HCT116 (cell line): ENCODE data around the gene ELMOD3. TPM values are rescaled to one million over a fixed set of nuclear protein-coding genes. Genes with fewer than 3 reads are reported as not detected.
"Not testable (repeated sequence)": the region's sequence is repeated elsewhere in the genome, so short reads cannot be mapped to it uniquely, and the experiment has no call there.

Experiments
- ATAC-seq: fragments of 200-7000 bp; cut with Tn5 transposase; 2 replicates; pipeline ENCODE4 v1.9.1; 2020; ENCODE audit warnings: mild to moderate bottlenecking, moderate library complexity
- BruUV-seq: library from RNA; stranded (reverse); fragments of 400-500 nt; replicated peaks from 2 replicates; lab custom pipeline; 2021; lab: Mats Ljungman, UMichigan
- CTCF ChIA-PET: fragments of 300-600 bp; sonication (Branson Sonifier 250); formaldehyde crosslinking; loops from one replicate; lab custom pipeline; 2021; ENCODE audit warnings: antibody characterized with exemption; lab: Charles Lee
- POLR2A ChIA-PET: fragments of 300-600, 350-600 bp; sonication (Branson Sonifier 250); formaldehyde crosslinking; loops from one replicate; lab custom pipeline; 2021; ENCODE audit warnings: antibody characterized with exemption; lab: Charles Lee
- RAD21 ChIA-PET, 2 experiments: fragments of 300-600 bp; sonication (Branson Sonifier 250); formaldehyde crosslinking; loops; one replicate each; lab custom pipeline; 2023; ENCODE audit warnings: low total read pairs in 2 of 2; ENCODE audit not compliant: uncharacterized antibody in 2 of 2, unreplicated experiment in 2 of 2, low non-redundant PET in 1 of 2; lab: Charles Lee
- DNase-seq: peaks from one replicate; pipeline ENCODE4 v3.0.0-alpha.2; 2010; ENCODE audit warnings: low read depth, low spot score
- H2AFZ ChIP-seq: fragments of 200-600 bp; shearing (Covaris generic), sonication (generic); 2 replicates; pipeline ENCODE4 v1.6.1; 2017; ENCODE audit warnings: low read depth, mixed run types, mixed read lengths, antibody characterized with exemption, low read length; ENCODE audit not compliant: poor library complexity, severe bottlenecking
- H3K27ac ChIP-seq: 2 replicates; pipeline ENCODE4 v1.5.1; 2012; ENCODE audit warnings: low read depth, low read length
- H3K27me3 ChIP-seq: fragments of 200-600 bp; sonication (generic); 2 replicates; pipeline ENCODE4 v1.6.1; 2016; ENCODE audit warnings: mixed run types, low read length, mixed read lengths; ENCODE audit not compliant: insufficient read depth
- H3K36me3 ChIP-seq, 2 experiments: fragments of 200-500 bp in 1 of 2; fragments of 200-600 bp in 1 of 2; sonication (Bioruptor generic) in 1 of 2; sonication (generic) in 1 of 2; 2 replicates each; pipeline versions ENCODE4 v1.5.1 to v1.6.1; 2014 to 2016; ENCODE audit warnings: low read length in 2 of 2, inconsistent platforms in 1 of 2, mixed read lengths in 1 of 2, mixed run types in 1 of 2; ENCODE audit not compliant: insufficient read depth in 2 of 2, control insufficient read depth in 1 of 2
- H3K4me1 ChIP-seq, 2 experiments: fragments of 200-600 bp in 1 of 2; sonication (generic) in 1 of 2; 2 replicates each; pipeline versions ENCODE4 v1.5.1 to v1.6.1; 2012 to 2017; ENCODE audit warnings: low read length in 2 of 2, inconsistent platforms in 1 of 2, mild to moderate bottlenecking in 1 of 2, mixed read lengths in 1 of 2, mixed run types in 1 of 2, moderate library complexity in 1 of 2; ENCODE audit not compliant: insufficient read depth in 2 of 2, control insufficient read depth in 1 of 2
- H3K4me2 ChIP-seq: fragments of 200-600 bp; sonication (generic); 2 replicates; pipeline ENCODE4 v1.6.1; 2017; ENCODE audit warnings: mixed run types, low read length, mixed read lengths
- H3K4me3 ChIP-seq, 2 experiments: fragments of 200-600 bp in 1 of 2; sonication (generic) in 1 of 2; replicated peaks in 1 of 2; 2 replicates each; pipeline ENCODE4 v1.5.1; 2011 to 2016; ENCODE audit warnings: low read length in 2 of 2, control low read depth in 1 of 2, low read depth in 1 of 2, mild to moderate bottlenecking in 1 of 2, mixed read lengths in 1 of 2, mixed run types in 1 of 2
- H3K79me2 ChIP-seq: fragments of 200-600 bp; sonication (generic); 2 replicates; pipeline ENCODE4 v1.6.1; 2017; ENCODE audit warnings: mild to moderate bottlenecking, mixed run types, low read length, moderate library complexity, mixed read lengths; ENCODE audit not compliant: insufficient read depth
- H3K9ac ChIP-seq: fragments of 200-600 bp; sonication (generic); 2 replicates; pipeline ENCODE4 v1.6.1; 2016; ENCODE audit warnings: low read length, mixed read lengths
- H3K9me2 ChIP-seq: fragments of 200-600 bp; sonication (generic), shearing (Covaris generic); 2 replicates; pipeline ENCODE4 v1.6.1; 2017; ENCODE audit warnings: mixed run types, mild to moderate bottlenecking, moderate library complexity; ENCODE audit not compliant: insufficient read depth
- H3K9me3 ChIP-seq, 2 experiments: fragments of 200-500 bp in 1 of 2; fragments of 200-600 bp in 1 of 2; sonication (Bioruptor generic) in 1 of 2; sonication (generic) in 1 of 2; 2 replicates each; pipeline ENCODE4 v1.6.1; 2014 to 2017; ENCODE audit warnings: low read length in 2 of 2, mixed read lengths in 2 of 2, inconsistent platforms in 1 of 2, low read depth in 1 of 2, mild to moderate bottlenecking in 1 of 2, mixed run types in 1 of 2, moderate library complexity in 1 of 2; ENCODE audit not compliant: control insufficient read depth in 1 of 2, insufficient read depth in 1 of 2
- H4K20me1 ChIP-seq: fragments of 200-600 bp; sonication (generic), shearing (Covaris generic); 2 replicates; pipeline ENCODE4 v1.6.1; 2017; ENCODE audit warnings: mixed run types, mild to moderate bottlenecking, moderate library complexity; ENCODE audit not compliant: insufficient read depth
- EGR1 ChIP-seq: IDR thresholded peaks from 2 replicates; pipeline ENCODE4 v1.6.1; 2012; ENCODE audit warnings: low read depth
- ELF1 ChIP-seq: IDR thresholded peaks from 2 replicates; pipeline ENCODE4 v1.6.1; 2012; ENCODE audit warnings: low read depth, borderline replicate concordance
- EZH2 ChIP-seq: fragments of 200-600 bp; sonication (generic); IDR thresholded peaks from 2 replicates; pipeline ENCODE4 v1.6.1; 2017; ENCODE audit warnings: antibody characterized with exemption, mixed run types
- JUND ChIP-seq: IDR thresholded peaks from 2 replicates; pipeline ENCODE4 v1.6.1; 2012
- SP1 ChIP-seq: IDR thresholded peaks from 2 replicates; pipeline ENCODE4 v1.6.1; 2012; ENCODE audit warnings: low read depth
- YY1 ChIP-seq: IDR thresholded peaks from 2 replicates; pipeline ENCODE4 v1.6.1; 2011; ENCODE audit warnings: low read length, low read depth, moderate library complexity, mild to moderate bottlenecking; ENCODE audit not compliant: insufficient replicate concordance; ENCODE audit errors: extremely low read depth
- ZNF274 ChIP-seq: fragments of 200-500 bp; sonication (Bioruptor generic); IDR thresholded peaks from 2 replicates; pipeline ENCODE4 v1.6.1; 2014; ENCODE audit warnings: mild to moderate bottlenecking, low read depth, low read length, inconsistent platforms
- intact Hi-C: fragments of 100-400 bp; cut with micrococcal nuclease; formaldehyde crosslinking; loops from 2 replicates; pipeline ENCODE4 v1.10.0; 2022
- total RNA-seq: library from RNA; stranded (reverse); gene quantifications from one replicate; pipeline ENCODE4 v1.2.1, GENCODE V29; 2021; ENCODE audit not compliant: unreplicated experiment

ELMOD3 gene
- total RNA-seq, 1 experiment from 2014 or later: 9.2 TPM

- H2AFZ ChIP-seq, H4K20me1 ChIP-seq, H3K4me2 ChIP-seq, H3K9me2 ChIP-seq, DNase-seq, H3K79me2 ChIP-seq, H3K27ac ChIP-seq, CTCF ChIA-PET, POLR2A ChIA-PET, H3K4me3 ChIP-seq, RAD21 ChIA-PET, H3K4me1 ChIP-seq, H3K27me3 ChIP-seq, BruUV-seq, ATAC-seq, H3K9me3 ChIP-seq, H3K36me3 ChIP-seq, H3K9ac ChIP-seq, intact Hi-C loops: not testable (repeated sequence)
Observed at GRCh38 chr2:85333877-85334276, 20.7 kb upstream of the ELMOD3 start.

- no peaks in the 10 kb centered on the region for H3K36me3 ChIP-seq
- no peak for TF ChIP-seq EGR1
- no peak for TF ChIP-seq SP1
- no peak for TF ChIP-seq JUND
- no peak for TF ChIP-seq EZH2
- no peak for TF ChIP-seq YY1
- TF ChIP-seq ZNF274: no peak
- TF ChIP-seq ELF1: no peak
- TF ChIP-seq, all 23 proteins: peak for 0
- Histone ChIP-seq H3K79me2 (no peaks in the 10 kb centered on the region), H3K9ac (no peak overlapping the region), H4K20me1 (no peaks in the 10 kb centered on the region), H3K4me1 (no peaks in the 10 kb centered on the region), H3K4me2 (no peak overlapping the region), H3K27ac (no peak overlapping the region), H3K27me3 (no peaks in the 10 kb centered on the region), H3K9me2 (no peaks in the 10 kb centered on the region), H3K4me3 (no peak overlapping the region), H2AFZ (no peak overlapping the region), H3K9me3 (no peaks in the 10 kb centered on the region)
- ChIA-PET CTCF (no interaction called here), POLR2A (no interaction called here), RAD21 (no interaction called here)
- no TSS peak for BruUV-seq
- DNase-seq (no peak), ATAC-seq (no peak)
- intact Hi-C loops: no loop called here
Observed at GRCh38 chr2:85334928-85335327, 19.6 kb upstream of the ELMOD3 start.
